Cardiac muscle cell (in vitro differentiated cells and primary cell): Measurements from ENCODE around the gene SLC25A23. TPM values are rescaled to one million over a fixed set of nuclear protein-coding genes. Genes with fewer than 3 reads are reported as not detected.

Source experiments
- DNase-seq, 2 donors: peaks; one replicate each; pipeline versions ENCODE4 v3.0.0 to v3.0.0-alpha.2; 2010 to 2017; ENCODE audit warnings: low read depth in 1 of 2, low spot score in 1 of 2
- H3K27ac ChIP-seq: fragments of 200-600 bp; sonication (generic); 2 replicates; pipeline ENCODE4 v1.5.1; 2016
- H3K27me3 ChIP-seq: fragments of 200-600 bp; sonication (generic); 2 replicates; pipeline ENCODE4 v1.6.0; 2016; ENCODE audit warnings: control low read depth
- H3K36me3 ChIP-seq: fragments of 200-600 bp; sonication (generic); 2 replicates; pipeline ENCODE4 v1.5.1; 2016; ENCODE audit warnings: control low read depth
- H3K4me1 ChIP-seq: fragments of 200-600 bp; sonication (generic); 2 replicates; pipeline ENCODE4 v1.8.1; 2017; ENCODE audit warnings: low read depth, mild to moderate bottlenecking, mixed run types
- H3K4me3 ChIP-seq: fragments of 200-600 bp; sonication (generic); 2 replicates; pipeline ENCODE4 v1.5.1; 2016; ENCODE audit warnings: mild to moderate bottlenecking
- H3K9me3 ChIP-seq: fragments of 200-600 bp; sonication (generic); 2 replicates; pipeline ENCODE4 v1.5.1; 2017; ENCODE audit warnings: low read depth, mild to moderate bottlenecking, control low read depth
- CTCF ChIP-seq: IDR thresholded peaks from 2 replicates; pipeline ENCODE4 v1.5.1; 2012; ENCODE audit warnings: low read depth, mild to moderate bottlenecking, low read length
- polyA plus RNA-seq: library from polyadenylated mRNA; unstranded; fragments of >200 nt; fragmentation: Nextera tagmentation; extraction: Ambion mirVana; gene quantifications from 2 replicates; pipeline ENCODE4 v1.2.1, GENCODE V29; 2016
- total RNA-seq: library from RNA; depleted of rRNA; stranded (reverse); fragments of >200 nt; gene quantifications from 2 replicates; pipeline ENCODE4 v1.2.3, GENCODE V29; 2016

Gene SLC25A23
- total and polyA plus RNA-seq, 2 experiments from 2014 or later: 143 to 157 TPM

- Histone ChIP-seq H3K4me1 (no peaks in the 10 kb centered on the region), H3K9me3 (no peaks in the 10 kb centered on the region), H3K36me3 (no peaks in the 10 kb centered on the region), H3K4me3 (no peak overlapping the region), H3K27me3 (no peaks in the 10 kb centered on the region), H3K27ac (no peak overlapping the region)
- DNase-seq: no peak
- TF ChIP-seq CTCF: no peak
These were observed 23.6 kb upstream of the SLC25A23 start for GRCh38 chr19:6483235-6483634.

- H3K4me3 ChIP-seq: no peak overlapping the region
- no peak overlapping the region for H3K27ac ChIP-seq
- H3K4me1 ChIP-seq: no peaks in the 10 kb centered on the region
- no peaks in the 10 kb centered on the region for H3K27me3 ChIP-seq
- H3K9me3 ChIP-seq: no peaks in the 10 kb centered on the region
- no peak for TF ChIP-seq CTCF
- no peaks in the 10 kb centered on the region for H3K36me3 ChIP-seq
- DNase-seq: no peak
These were observed 22.7 kb upstream of the SLC25A23 start for GRCh38 chr19:6482343-6482686.

GRCh38 chr19:6481541-6482342 is 22.1 kb upstream of the SLC25A23 start, which contains the start of gene DENND1C:
TSS of gene DENND1C (minus strand) at chr19:6481787. CDS start at chr19:6481695, 92 bp downstream.
- DNase-seq: peak; percentile 23 to 54
- H3K4me1 ChIP-seq: no peaks in the 10 kb centered on the region
- H3K4me3 ChIP-seq: no peak within 1 kb of the TSS
- H3K27ac ChIP-seq: no peak within 1 kb of the TSS
- H3K27me3 ChIP-seq: no peaks in the 10 kb centered on the region
- H3K36me3 ChIP-seq: no peaks in the 10 kb centered on the region
- H3K9me3 ChIP-seq: no peaks in the 10 kb centered on the region
- peak; percentile 62 for TF ChIP-seq CTCF

- Histone ChIP-seq H3K4me1 (no peaks in the 10 kb centered on the region), H3K27ac (no peak overlapping the region), H3K36me3 (no peaks in the 10 kb centered on the region), H3K27me3 (no peaks in the 10 kb centered on the region), H3K9me3 (no peaks in the 10 kb centered on the region), H3K4me3 (no peak overlapping the region)
- DNase-seq: no peak
- TF ChIP-seq CTCF: no peak
These were observed 21.3 kb upstream of the SLC25A23 start for GRCh38 chr19:6480848-6481415.

GRCh38 chr19:6479836-6480398 is 20.3 kb upstream of the SLC25A23 start:
- TF ChIP-seq CTCF: no peak
- Histone ChIP-seq H3K36me3 (no peaks in the 10 kb centered on the region), H3K27me3 (peaks cover 9% of the 10 kb centered on the region), H3K27ac (no peak overlapping the region), H3K4me3 (no peak overlapping the region), H3K4me1 (no peaks in the 10 kb centered on the region), H3K9me3 (no peaks in the 10 kb centered on the region)
- DNase-seq: no peak
